Spleen (tissue), 11 donors: ENCODE measurements around the gene IMPDH2. TPM values are rescaled to one million over a fixed set of nuclear protein-coding genes. Genes with fewer than 3 reads are reported as not detected.

Experiments
- DNase-seq: peaks from one replicate; pipeline ENCODE4 v3.0.0-alpha.2; 2020
- H3K27ac ChIP-seq, 8 donors: fragments of 200-600 bp; sonication (generic) in 7 of 8; 1 replicate in 4 of 8; 2 replicates in 4 of 8; pipeline versions ENCODE4 v1.5.0 to v1.8.0; 2016 to 2021; ENCODE audit warnings: inconsistent platforms in 4 of 8, mild to moderate bottlenecking in 4 of 8, moderate library complexity in 1 of 8
- H3K27me3 ChIP-seq, 7 donors: fragments of 200-600 bp; sonication (generic) in 6 of 7; replicated peaks in 1 of 7; 1 replicate in 4 of 7; 2 replicates in 3 of 7; pipeline versions ENCODE4 v1.5.0 to v1.8.0; 2016 to 2021; ENCODE audit warnings: inconsistent platforms in 3 of 7, mild to moderate bottlenecking in 1 of 7
- H3K36me3 ChIP-seq, 6 donors: fragments of 200-600 bp; sonication (generic) in 5 of 6; 1 replicate in 4 of 6; 2 replicates in 2 of 6; pipeline versions ENCODE4 v1.5.0 to v1.8.0; 2016 to 2021; ENCODE audit warnings: inconsistent platforms in 2 of 6
- H3K4me1 ChIP-seq, 6 donors: fragments of 200-600 bp; sonication (generic) in 5 of 6; 1 replicate in 3 of 6; 2 replicates in 3 of 6; pipeline versions ENCODE4 v1.5.0 to v1.8.0; 2016 to 2021; ENCODE audit warnings: inconsistent platforms in 3 of 6
- H3K4me3 ChIP-seq, 8 donors: fragments of 200-600 bp; sonication (generic) in 7 of 8; 1 replicate in 4 of 8; 2 replicates in 4 of 8; pipeline versions ENCODE4 v1.5.0 to v1.8.0; 2016 to 2021; ENCODE audit warnings: inconsistent platforms in 4 of 8, mild to moderate bottlenecking in 4 of 8, moderate library complexity in 2 of 8
- H3K9me3 ChIP-seq, 8 donors: fragments of 200-600 bp; sonication (generic) in 7 of 8; 1 replicate in 4 of 8; 2 replicates in 4 of 8; pipeline versions ENCODE4 v1.5.0 to v1.8.0; 2016 to 2021; ENCODE audit warnings: inconsistent platforms in 4 of 8
- POLR2A ChIP-seq, 3 donors: fragments of 450-650 bp; IDR thresholded peaks; one replicate each; pipeline ENCODE4 v1.5.1; 2017; ENCODE audit warnings: antibody characterized with exemption in 3 of 3, mild to moderate bottlenecking in 1 of 3
- POLR2AphosphoS5 ChIP-seq, 3 donors: sonication (generic); formaldehyde crosslinking; IDR thresholded peaks; one replicate each; pipeline ENCODE4 v1.5.1; 2017; ENCODE audit warnings: antibody characterized with exemption in 3 of 3
- WGBS, 5 donors: extraction: QIAGEN DNeasy Blood & Tissue Kit in 3 of 5; methylation state at CpG; one replicate each; pipeline versions ENCODE4 v1.1.5 to v1.1.7; 2013 to 2018; 5-methylcytosine and 5-hydroxymethylcytosine counted together
- intact Hi-C: fragments of 100-400 bp; cut with DNase I; formaldehyde crosslinking; loops from one replicate; pipeline ENCODE4 v1.15.0; 2023; ENCODE audit warnings: low total_unique reads
- polyA plus RNA-seq, 3 donors: library from polyadenylated mRNA; stranded (reverse); fragments of 200-250 nt; gene quantifications; one replicate each; pipeline ENCODE4 v1.2.1, GENCODE V29; 2013
- total RNA-seq, 7 donors: library from RNA; depleted of rRNA in 3 of 7; stranded (reverse); fragments of >200 nt in 3 of 7; fragmentation: NEBNext Ultra II Directional in 4 of 7; extraction: Animal tissue kit (Norgen Biotek cat#: 25700) in 4 of 7; gene quantifications; one replicate each; pipeline versions ENCODE4 v1.1.0 to v1.2.1, GENCODE V29; 2016 to 2021
- TF ChIP-seq, protein P1 (sequence below), 11 experiments: fragments of 200-600 bp in 7 of 11; fragments of 450-650 bp in 4 of 11; sonication (generic) in 4 of 11; IDR thresholded peaks in 8 of 11; conservative IDR thresholded peaks in 3 of 11; 1 replicate in 7 of 11; 2 replicates in 4 of 11; pipeline versions ENCODE4 v1.4.0 to v1.8.0; 2016 to 2021; ENCODE audit warnings: antibody characterized with exemption in 11 of 11, inconsistent platforms in 4 of 11, mild to moderate bottlenecking in 1 of 11
- donor health status: healthy with polysubstance abuse.
- donor health status: DM: no; HTN: no; CAD: no; lungs with moderate emphysema.
- donor health status: DM: no; HTN: no; CAD: no.
- donor health status: Bipolar disorder and iron deficiency.
- donor health status: healthy.
- donor health status: DM: no; HTN: no; CAD: no.
- donor health status: DM: yes; HTN: yes; CAD: no.

IMPDH2 gene
- total and polyA plus RNA-seq, 10 donors: 84.4 to 127 (median 95.4) TPM

- intact Hi-C loops: no loop called here
- peaks cover 19 to 63% (median 42%) of the 10 kb centered on the region in 6 donors for H3K4me1 ChIP-seq
- 16 to 26% (median 18%) methylated on average over 30 to 41 of the region's 41 CpGs for WGBS, 5 donors
- peak overlapping the region; percentile 93 to 98 (median 95) for H3K27ac ChIP-seq
- peak overlapping the region; percentile 74 to 90 (median 80) for H3K4me3 ChIP-seq
- DNase-seq: peak; percentile 97
- H3K27me3 ChIP-seq: no peaks in the 10 kb centered on the region
- peaks cover 0 to 34% (median 13%) of the 10 kb centered on the region in 6 donors for H3K36me3 ChIP-seq
- H3K9me3 ChIP-seq: no peaks in the 10 kb centered on the region
- TF ChIP-seq, protein P1, sequence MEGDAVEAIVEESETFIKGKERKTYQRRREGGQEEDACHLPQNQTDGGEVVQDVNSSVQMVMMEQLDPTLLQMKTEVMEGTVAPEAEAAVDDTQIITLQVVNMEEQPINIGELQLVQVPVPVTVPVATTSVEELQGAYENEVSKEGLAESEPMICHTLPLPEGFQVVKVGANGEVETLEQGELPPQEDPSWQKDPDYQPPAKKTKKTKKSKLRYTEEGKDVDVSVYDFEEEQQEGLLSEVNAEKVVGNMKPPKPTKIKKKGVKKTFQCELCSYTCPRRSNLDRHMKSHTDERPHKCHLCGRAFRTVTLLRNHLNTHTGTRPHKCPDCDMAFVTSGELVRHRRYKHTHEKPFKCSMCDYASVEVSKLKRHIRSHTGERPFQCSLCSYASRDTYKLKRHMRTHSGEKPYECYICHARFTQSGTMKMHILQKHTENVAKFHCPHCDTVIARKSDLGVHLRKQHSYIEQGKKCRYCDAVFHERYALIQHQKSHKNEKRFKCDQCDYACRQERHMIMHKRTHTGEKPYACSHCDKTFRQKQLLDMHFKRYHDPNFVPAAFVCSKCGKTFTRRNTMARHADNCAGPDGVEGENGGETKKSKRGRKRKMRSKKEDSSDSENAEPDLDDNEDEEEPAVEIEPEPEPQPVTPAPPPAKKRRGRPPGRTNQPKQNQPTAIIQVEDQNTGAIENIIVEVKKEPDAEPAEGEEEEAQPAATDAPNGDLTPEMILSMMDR (IDR thresholded peaks at IDR 0.05 in 8 of 11, conservative IDR thresholded peaks at IDR 0.05 in 3 of 11): peak in 2 of 11 experiments; percentile 13 to 26
- no peak for TF ChIP-seq POLR2A (IDR thresholded peaks at IDR 0.05)
Observed at GRCh38 chr3:49007771-49008528, 21.2 kb downstream of the IMPDH2 start.

DNA sequence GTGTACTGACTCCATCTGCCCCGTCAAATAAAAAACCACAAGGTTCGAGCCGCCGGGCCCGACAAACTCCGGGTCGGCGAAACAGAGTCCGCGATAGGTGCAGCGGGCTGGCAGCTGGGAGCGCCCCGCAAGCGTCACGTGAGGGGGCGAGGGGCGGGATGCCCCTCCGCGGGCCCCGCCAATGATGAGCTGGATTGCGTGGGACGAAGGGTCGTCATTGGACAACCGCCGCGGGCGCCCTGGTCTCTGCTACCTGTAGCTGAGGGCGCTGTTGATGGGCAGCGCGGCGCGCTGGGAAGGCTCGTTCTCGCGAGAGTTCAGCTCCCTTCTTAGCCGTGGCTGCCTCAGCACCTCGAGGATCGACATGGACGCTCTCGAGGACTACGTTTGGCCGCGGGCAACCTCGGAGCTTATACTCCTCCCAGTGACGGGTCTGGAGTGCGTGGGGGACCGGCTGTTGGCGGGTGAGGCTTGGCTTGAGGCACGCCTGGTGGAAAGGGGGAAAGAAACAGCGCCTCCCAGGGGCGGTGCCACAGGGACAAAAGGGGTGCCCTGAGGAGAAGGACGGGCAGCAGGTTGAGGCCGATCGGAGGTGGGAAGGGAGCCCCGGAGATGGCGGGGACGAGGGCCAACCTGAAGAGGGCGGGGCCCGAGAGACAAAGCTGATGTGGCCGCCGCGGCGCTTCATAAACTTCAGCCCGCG lies 22.0 kb downstream of the IMPDH2 start, which contains the start of gene WDR6:
Gene WDR6 (plus strand): TSS at position 324 of the 703 bp plus-strand sequence. CDS start 41 bp downstream, at position 365.
- WGBS, 5 donors: 0 to 1% (median 0%) methylated on average over 27 to 65 of the region's 65 CpGs
- Histone ChIP-seq H3K27ac (peak within 1 kb of the TSS; percentile 93 to 98 (median 95)), H3K9me3 (no peaks in the 10 kb centered on the region), H3K4me1 (peaks cover 19 to 56% (median 35%) of the 10 kb centered on the region in 6 donors), H3K27me3 (no peaks in the 10 kb centered on the region), H3K4me3 (peak within 1 kb of the TSS; percentile 74 to 90 (median 80)), H3K36me3 (peaks cover 0 to 29% (median 7%) of the 10 kb centered on the region in 6 donors)
- TF ChIP-seq, protein P1 (IDR thresholded peaks at IDR 0.05 in 8 of 11, conservative IDR thresholded peaks at IDR 0.05 in 3 of 11): peak in 10 of 11 experiments; percentile 20 to 67 (median 56)
- TF ChIP-seq POLR2A (IDR thresholded peaks at IDR 0.05) (peak; percentile 36 to 65 (median 47)), POLR2AphosphoS5 (IDR thresholded peaks at IDR 0.05) (peak; percentile 95 to 96 (median 95))
- peak; percentile 99 for DNase-seq
- intact Hi-C loops: no loop called here

- Histone ChIP-seq H3K36me3 (peaks cover 0 to 29% (median under 1%) of the 10 kb centered on the region in 6 donors), H3K4me3 (peak overlapping the region; percentile 74 to 90 (median 80)), H3K27me3 (no peaks in the 10 kb centered on the region), H3K27ac (peak overlapping the region; percentile 93 to 98 (median 95)), H3K9me3 (no peaks in the 10 kb centered on the region), H3K4me1 (peaks cover 12 to 49% (median 28%) of the 10 kb centered on the region in 6 donors)
- 1 to 5% (median 2%) methylated on average over 29 to 32 of the region's 32 CpGs for WGBS, 5 donors
- DNase-seq: no peak
- TF ChIP-seq, protein P1 (IDR thresholded peaks at IDR 0.05 in 8 of 11, conservative IDR thresholded peaks at IDR 0.05 in 3 of 11): no peak
- no peak for TF ChIP-seq POLR2A (IDR thresholded peaks at IDR 0.05)
- no peak for TF ChIP-seq POLR2AphosphoS5 (IDR thresholded peaks at IDR 0.05)
- intact Hi-C loops: no loop called here
Observed at GRCh38 chr3:49006408-49007067, 22.7 kb downstream of the IMPDH2 start.
